HUES64 (cell line): ENCODE results near the gene CRYBG1.

Source experiments
- H3K27ac ChIP-seq: 2 replicates; pipeline ENCODE4 v1.7.0; 2013; ENCODE audit warnings: low read depth, low read length, inconsistent platforms
- H3K27me3 ChIP-seq: 2 replicates; pipeline ENCODE4 v1.6.1; 2013; ENCODE audit warnings: mild to moderate bottlenecking, low read length; ENCODE audit not compliant: insufficient read depth
- H3K36me3 ChIP-seq: 2 replicates; pipeline ENCODE4 v1.6.1; 2013; ENCODE audit warnings: mild to moderate bottlenecking, low read length; ENCODE audit not compliant: insufficient read depth
- H3K4me1 ChIP-seq: 2 replicates; pipeline ENCODE4 v1.6.1; 2013; ENCODE audit warnings: mild to moderate bottlenecking, low read length, moderate library complexity; ENCODE audit not compliant: insufficient read depth
- H3K4me3 ChIP-seq: 2 replicates; pipeline ENCODE4 v1.5.1; 2013; ENCODE audit warnings: mild to moderate bottlenecking, low read length, moderate library complexity
- H3K9ac ChIP-seq: 2 replicates; pipeline ENCODE4 v1.6.1; 2013; ENCODE audit warnings: mild to moderate bottlenecking, low read depth, low read length
- H3K9me3 ChIP-seq: 2 replicates; pipeline ENCODE4 v1.6.1; 2013; ENCODE audit warnings: low read depth, low read length; ENCODE audit not compliant: insufficient read depth
- WGBS: fragments of 150-250, 120-280 bp; methylation state at CpG from one replicate; pipeline ENCODE4 v1.1.7; 2013; ENCODE audit warnings: missing lambda C conversion rate; 5-methylcytosine and 5-hydroxymethylcytosine counted together

Gene CRYBG1

DNA sequence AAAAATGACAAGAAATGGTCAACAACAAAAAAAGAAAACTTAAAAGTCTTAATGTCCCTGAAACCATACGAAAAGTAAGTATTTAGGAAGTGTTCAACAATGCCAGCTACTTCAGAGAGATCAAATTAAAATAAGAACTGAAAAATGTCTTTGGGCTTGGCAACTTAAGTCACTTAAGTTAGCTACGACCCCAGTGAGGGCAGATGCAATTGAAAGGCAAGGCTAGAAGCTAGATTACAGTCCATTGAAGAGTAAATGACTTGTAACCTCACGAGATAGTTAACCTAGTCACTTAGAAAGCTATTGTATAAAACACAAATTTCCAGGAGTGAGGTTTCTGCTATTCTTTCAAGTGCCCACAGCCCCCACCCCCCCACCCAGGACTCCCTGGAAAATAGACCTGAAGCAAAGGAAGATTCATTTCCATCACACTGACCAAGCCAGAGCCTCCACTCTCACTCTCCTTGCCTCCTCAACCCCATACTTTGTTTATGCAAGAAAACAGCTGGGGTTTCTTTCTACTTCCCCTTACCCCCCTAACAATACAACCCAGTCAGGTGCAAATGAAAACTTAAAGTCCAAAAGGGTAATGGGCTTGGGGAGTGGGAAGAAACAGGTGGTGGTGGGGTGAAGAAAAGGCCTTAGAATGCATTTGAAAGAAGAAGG lies 254.2 kb downstream of the CRYBG1 start:
- Histone ChIP-seq H3K4me3 (peak overlapping the region; percentile 20; the same call in 1 of the 2 replicates), H3K27me3 (no peaks in the 10 kb centered on the region), H3K9ac (peak overlapping the region; percentile 55), H3K4me1 (peaks cover 47% of the 10 kb centered on the region), H3K36me3 (peaks cover 15% of the 10 kb centered on the region), H3K9me3 (no peaks in the 10 kb centered on the region), H3K27ac (peak overlapping the region; percentile 96)
- WGBS = 18% methylated on average over 3 of the region's 3 CpGs

DNA sequence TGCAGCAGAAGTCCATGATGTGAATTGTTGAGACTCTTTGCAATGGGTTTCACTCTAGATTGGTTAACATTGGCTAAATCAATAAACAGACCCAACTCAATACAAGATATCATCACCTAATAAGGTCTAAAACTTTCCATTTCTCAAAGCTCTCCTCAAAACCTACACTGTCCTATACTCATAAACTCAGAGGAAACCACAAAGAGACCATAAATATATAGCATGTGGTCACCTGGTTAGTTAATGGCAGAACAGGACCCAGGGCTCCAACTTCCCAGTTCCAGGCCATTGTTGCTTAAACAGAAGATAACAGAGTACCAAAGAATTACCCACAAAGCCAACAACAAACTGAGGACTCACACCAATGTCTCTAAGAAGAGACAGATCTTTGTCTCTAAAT lies 256.8 kb downstream of the CRYBG1 start:
- H3K9me3 ChIP-seq = peaks cover under 1% of the 10 kb centered on the region; the same call in 1 of the 2 replicates
- H3K36me3 ChIP-seq = peaks cover 19% of the 10 kb centered on the region
- no peak overlapping the region for H3K27ac ChIP-seq
- H3K9ac ChIP-seq = no peak overlapping the region
- no peaks in the 10 kb centered on the region for H3K27me3 ChIP-seq
- no peak overlapping the region for H3K4me3 ChIP-seq
- peaks cover 59% of the 10 kb centered on the region for H3K4me1 ChIP-seq

DNA sequence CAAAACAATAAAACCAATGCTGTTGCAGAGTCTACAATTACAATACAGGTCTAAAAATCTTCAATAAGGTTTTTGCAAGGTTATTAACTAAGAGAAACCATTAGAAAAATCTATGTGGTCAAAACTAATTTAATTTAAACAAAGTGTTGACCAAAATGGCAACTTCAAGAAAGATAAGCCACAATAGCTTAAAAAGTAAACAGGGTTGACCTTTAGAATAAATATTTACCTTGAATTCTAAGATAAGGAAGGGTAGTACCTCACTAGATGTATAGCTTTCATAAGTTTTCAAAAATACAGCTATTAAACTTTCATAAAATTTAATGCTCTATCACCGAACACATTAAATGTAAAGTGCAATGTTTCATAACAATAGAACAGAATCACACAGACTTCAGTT lies 257.3 kb downstream of the CRYBG1 start:
- peaks cover 55% of the 10 kb centered on the region for H3K4me1 ChIP-seq
- H3K9me3 ChIP-seq = peaks cover 6% of the 10 kb centered on the region
- no peak overlapping the region for H3K27ac ChIP-seq
- 67% methylated on average over 1 of the region's 1 CpG for WGBS
- H3K36me3 ChIP-seq = peaks cover 24% of the 10 kb centered on the region
- H3K4me3 ChIP-seq = no peak overlapping the region
- no peaks in the 10 kb centered on the region for H3K27me3 ChIP-seq
- H3K9ac ChIP-seq = no peak overlapping the region

DNA sequence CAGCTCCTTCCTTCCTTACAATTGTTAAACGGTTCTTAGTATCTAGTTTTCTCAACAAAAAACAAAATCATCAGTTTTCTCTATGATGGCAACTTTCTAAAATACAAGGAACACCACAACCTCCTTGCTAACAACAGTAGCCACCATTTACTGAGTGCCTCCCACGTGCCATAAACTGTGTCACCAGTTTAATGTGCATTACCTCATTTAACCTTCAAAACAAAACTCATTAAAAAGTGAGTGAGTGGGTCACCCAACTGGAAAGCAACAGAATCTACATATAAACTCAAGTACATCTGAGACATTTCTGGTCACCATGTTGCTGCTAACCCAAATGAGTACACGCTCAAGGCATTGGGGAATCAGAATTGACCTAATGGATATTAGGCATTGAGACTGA lies 257.8 kb downstream of the CRYBG1 start:
- Histone ChIP-seq H3K27me3 (no peaks in the 10 kb centered on the region), H3K9ac (no peak overlapping the region), H3K9me3 (peaks cover 10% of the 10 kb centered on the region), H3K36me3 (peaks cover 25% of the 10 kb centered on the region), H3K27ac (no peak overlapping the region), H3K4me1 (peaks cover 50% of the 10 kb centered on the region), H3K4me3 (no peak overlapping the region)
- WGBS = 93% methylated on average over 3 of the region's 3 CpGs

DNA sequence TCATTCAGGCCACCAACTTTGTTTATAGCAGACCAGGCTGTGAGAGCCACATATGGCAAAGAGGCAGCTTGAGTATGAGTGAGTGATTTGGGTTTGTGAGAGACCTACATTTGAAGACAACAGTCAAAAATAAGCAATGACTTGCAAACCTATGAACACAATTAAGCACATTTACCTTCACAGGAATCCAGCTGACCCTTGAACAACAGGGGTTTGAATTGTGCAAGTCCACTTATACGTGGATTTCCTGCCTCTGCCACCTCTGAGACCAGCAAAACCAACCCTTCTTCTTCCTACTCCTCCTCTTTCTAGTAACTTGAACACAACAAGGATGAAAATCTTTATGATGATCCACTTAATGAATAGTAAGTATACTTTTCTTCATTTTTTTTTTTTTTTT lies 258.7 kb downstream of the CRYBG1 start:
- H3K27ac ChIP-seq = no peak overlapping the region
- no peak overlapping the region for H3K9ac ChIP-seq
- no peak overlapping the region for H3K4me3 ChIP-seq
- H3K36me3 ChIP-seq = peaks cover 25% of the 10 kb centered on the region
- H3K27me3 ChIP-seq = no peaks in the 10 kb centered on the region
- 80% methylated on average over 1 of the region's 1 CpG for WGBS
- H3K4me1 ChIP-seq = peaks cover 41% of the 10 kb centered on the region
- peaks cover 11% of the 10 kb centered on the region for H3K9me3 ChIP-seq

DNA sequence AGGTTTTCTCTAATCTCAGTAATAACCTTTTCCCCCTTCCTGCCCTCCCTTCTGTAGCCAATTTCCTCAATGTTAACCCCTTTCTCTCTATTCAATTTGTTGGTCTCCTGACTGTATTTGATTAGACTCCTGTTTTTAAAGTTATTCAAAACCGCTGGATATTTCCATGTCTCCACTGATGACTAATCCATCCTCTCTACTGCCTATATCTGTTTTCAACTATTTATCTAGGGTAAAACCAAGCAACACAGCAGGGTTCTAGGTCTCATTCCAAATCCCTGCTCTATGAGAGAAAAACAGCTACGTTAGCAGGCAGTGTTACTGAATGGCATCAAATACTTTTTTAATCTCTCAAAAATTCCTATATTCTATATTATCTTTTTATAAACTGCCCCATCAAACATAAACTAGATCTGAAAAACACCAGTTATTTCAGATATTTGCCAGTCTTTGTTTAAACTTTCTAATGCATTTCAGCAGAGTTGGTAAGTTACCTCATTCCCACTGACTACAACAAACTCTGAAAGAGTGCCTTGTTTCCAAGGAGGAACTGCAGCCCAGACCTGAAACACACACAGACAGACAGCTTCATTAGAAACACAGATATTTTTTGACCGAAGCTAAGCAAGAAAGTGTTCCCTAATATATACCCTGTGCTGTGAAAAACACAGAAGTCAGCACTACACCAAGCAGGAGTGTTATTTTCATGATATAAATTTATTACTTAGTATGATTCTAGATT lies 260.6 kb downstream of the CRYBG1 start:
- WGBS = 79% methylated on average over 3 of the region's 3 CpGs
- H3K9ac ChIP-seq = no peak overlapping the region
- peaks cover 29% of the 10 kb centered on the region for H3K4me1 ChIP-seq
- H3K9me3 ChIP-seq = peaks cover 11% of the 10 kb centered on the region
- H3K27me3 ChIP-seq = no peaks in the 10 kb centered on the region
- peaks cover 25% of the 10 kb centered on the region for H3K36me3 ChIP-seq
- no peak overlapping the region for H3K4me3 ChIP-seq
- H3K27ac ChIP-seq = peak overlapping the region; percentile 22; the same call in 1 of the 2 replicates
